Activated CD4-positive, CD25-positive, alpha-beta regulatory T cell treated with anti-CD3 and anti-CD28 coated beads, Interleukin-2, amount 50 U/mL, for 24 hours (primary cell): ENCODE measurements around the gene MARS2.
"Not testable (repeated sequence)": the region's sequence is repeated elsewhere in the genome, so short reads cannot be mapped to it uniquely, and the experiment has no call there.

Source experiments
- ATAC-seq, 2 donors: fragments of 150-1000 bp; cut with Tn5 transposase; one replicate each; pipeline ENCODE4 v1.10.0; 2021; ENCODE audit warnings: mild to moderate bottlenecking in 1 of 2, moderate library complexity in 1 of 2

MARS2 gene

GRCh38 chr2:197707316-197708213 is 2.4 kb downstream of the MARS2 start:
- no peak for ATAC-seq

- no peak for ATAC-seq
These were observed 3.2 kb downstream of the MARS2 start for GRCh38 chr2:197708331-197708730.

- not testable (repeated sequence) for ATAC-seq
These were observed 4.0 kb downstream of the MARS2 start for GRCh38 chr2:197709140-197709539.

GRCh38 chr2:197710424-197711042 is 5.4 kb downstream of the MARS2 start:
- peak; percentile 36 to 60 for ATAC-seq

DNA sequence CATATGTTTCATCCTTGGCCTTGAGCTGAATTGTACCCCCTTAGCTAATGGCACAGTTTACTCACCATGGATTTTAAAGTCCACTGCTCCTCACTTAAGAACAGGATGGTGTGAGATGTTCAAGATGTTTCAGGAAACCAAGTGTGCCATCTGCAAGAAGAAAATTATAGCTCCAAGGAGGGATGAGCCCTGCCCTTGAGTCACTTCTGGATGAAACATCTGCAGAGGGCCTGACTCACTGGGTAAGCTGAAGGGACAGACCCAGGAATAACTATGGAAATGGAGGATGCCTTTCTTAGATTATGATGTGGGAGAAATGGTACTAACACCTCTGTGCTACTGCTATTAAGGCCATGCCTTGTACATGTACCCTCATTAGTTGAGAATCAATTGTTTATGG is 6.4 kb downstream of the MARS2 start:
- ATAC-seq, result no peak

GRCh38 chr2:197713271-197713670 is 8.1 kb downstream of the MARS2 start:
- ATAC-seq, result no peak

DNA sequence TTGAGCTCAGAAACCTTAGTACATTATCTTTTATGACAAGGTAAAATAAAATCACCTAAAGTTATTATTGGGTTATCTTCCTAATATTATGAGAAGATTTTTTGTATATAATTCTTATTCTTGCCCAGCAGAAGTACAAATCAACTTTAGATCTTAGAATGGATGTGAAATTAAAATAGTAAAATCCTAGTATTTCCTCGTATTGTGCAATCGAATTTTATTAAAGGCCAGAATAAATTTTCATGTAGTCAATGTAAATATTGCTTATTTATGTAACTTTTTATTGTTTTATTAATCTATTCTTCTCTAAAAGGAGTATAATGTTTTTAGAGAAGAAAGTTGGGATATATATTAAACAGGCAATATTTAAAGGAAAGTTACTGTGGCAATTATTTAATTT is 12.7 kb downstream of the MARS2 start:
- ATAC-seq, result no peak

DNA sequence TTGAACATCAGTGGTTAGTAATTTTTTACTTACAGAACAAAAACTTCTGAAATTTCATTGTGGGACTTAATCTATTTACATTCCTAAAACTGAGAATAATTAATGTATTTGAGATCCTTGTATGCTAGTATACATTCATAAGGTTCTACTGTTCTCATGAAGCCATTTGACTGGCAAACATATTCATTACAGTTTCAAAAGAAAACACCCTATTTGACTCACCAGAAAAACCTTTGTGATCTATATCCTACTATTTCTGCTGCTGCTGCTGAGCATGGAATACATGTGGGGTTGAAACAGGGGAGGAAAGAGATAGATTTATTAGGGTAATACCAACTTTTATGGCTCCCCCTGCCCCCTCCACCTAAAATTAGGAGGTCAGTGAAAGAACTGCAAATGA is 21.8 kb downstream of the MARS2 start:
- no peak for ATAC-seq

DNA sequence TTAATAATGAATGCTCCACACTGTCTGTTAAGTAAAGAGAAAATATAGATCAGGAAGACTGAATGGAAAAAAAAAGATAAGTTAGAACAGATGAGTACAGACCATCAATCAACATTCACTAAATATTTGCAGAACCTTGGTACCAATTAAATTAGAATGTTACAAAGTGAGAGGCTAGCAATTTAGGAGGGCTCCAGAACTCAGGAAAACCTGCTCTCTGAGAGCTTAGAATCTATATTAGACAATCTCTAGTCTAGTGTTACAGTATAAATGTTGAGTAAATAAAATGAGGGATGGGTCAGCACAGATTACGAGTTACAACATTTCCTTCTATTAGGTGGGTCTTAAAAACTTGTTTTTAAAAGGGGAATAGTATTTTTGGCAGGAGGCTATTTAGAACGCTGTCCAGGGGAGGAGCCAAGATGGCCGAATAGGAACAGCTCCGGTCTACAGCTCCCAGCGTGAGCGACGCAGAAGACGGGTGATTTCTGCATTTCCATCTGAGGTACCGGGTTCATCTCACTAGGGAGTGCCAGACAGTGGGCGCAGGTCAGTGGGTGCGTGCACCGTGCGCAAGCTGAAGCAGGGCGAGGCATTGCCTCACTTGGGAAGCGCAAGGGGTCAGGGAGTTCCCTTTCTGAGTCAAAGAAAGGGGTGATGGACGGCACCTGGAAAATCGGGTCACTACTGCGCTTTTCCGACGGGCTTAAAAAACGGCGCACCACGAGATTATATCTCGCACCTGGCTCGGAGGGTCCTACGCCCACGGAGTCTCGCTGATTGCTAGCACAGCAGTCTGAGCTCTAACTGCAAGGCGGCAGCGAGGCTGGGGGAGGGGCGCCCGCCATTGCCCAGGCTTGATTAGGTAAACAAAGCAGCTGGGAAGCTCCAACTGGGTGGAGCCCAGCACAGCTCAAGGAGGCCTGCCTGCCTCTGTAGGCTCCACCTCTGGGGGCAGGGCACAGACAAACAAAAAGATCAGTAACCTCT is 23.7 kb downstream of the MARS2 start:
- not testable (repeated sequence) for ATAC-seq

GRCh38 chr2:197740200-197740599 is 35.0 kb downstream of the MARS2 start:
- no peak for ATAC-seq
